AG08395 (cell line): ENCODE results near the gene USP17L5.
"Not testable (repeated sequence)": the region's sequence is repeated elsewhere in the genome, so short reads cannot be mapped to it uniquely, and the experiment has no call there.

Source experiments
- DNase-seq: peaks from one replicate; pipeline ENCODE4 v3.0.0; 2012; ENCODE audit warnings: mixed read lengths, low spot score

The USP17L5 gene, protein sequence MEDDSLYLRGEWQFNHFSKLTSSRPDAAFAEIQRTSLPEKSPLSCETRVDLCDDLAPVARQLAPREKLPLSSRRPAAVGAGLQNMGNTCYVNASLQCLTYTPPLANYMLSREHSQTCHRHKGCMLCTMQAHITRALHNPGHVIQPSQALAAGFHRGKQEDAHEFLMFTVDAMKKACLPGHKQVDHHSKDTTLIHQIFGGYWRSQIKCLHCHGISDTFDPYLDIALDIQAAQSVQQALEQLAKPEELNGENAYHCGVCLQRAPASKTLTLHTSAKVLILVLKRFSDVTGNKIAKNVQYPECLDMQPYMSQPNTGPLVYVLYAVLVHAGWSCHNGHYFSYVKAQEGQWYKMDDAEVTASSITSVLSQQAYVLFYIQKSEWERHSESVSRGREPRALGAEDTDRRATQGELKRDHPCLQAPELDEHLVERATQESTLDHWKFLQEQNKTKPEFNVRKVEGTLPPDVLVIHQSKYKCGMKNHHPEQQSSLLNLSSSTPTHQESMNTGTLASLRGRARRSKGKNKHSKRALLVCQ

DNA sequence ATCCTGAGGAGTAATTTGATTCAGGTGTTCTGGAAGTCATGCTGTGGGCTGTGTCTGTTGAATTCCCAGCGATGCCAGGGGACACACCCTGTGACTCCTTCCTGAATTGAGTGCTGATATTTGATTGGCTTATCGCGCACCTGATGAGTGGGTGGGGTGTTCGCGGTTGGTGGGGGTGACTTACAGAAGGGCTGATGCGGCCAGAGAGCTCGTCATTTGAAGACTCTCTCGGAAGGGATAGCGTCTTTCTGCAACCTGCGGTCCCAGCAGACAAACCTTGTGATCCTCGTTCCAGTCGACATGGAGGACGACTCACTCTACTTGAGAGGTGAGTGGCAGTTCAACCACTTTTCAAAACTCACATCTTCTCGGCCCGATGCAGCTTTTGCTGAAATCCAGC is at the start of gene USP17L5:
TSS of gene USP17L5 (plus strand) at position 301 of the 400 bp plus-strand sequence. CDS start at position 301, 0 bp downstream.
- DNase-seq = not testable (repeated sequence)

DNA sequence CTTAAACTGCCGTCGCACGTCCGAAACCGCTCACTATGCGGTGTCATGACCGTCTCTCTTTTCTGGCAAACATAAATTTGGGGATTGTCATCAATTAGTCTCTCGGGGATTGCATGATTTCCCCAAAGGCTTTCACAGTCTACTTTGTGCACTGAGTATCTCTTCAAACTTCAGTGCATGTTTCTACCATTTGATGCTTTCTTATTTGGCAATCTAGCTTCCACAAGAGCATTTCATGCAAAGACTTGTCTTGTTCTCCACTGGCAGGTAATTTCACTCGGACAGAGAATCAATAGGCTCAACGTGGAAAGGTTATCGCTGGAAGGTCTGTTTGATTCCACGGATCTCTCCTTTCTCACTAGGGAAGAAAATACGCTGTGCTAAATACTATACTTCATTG is 15.0 kb upstream of the USP17L5 start:
- not testable (repeated sequence) for DNase-seq

DNA sequence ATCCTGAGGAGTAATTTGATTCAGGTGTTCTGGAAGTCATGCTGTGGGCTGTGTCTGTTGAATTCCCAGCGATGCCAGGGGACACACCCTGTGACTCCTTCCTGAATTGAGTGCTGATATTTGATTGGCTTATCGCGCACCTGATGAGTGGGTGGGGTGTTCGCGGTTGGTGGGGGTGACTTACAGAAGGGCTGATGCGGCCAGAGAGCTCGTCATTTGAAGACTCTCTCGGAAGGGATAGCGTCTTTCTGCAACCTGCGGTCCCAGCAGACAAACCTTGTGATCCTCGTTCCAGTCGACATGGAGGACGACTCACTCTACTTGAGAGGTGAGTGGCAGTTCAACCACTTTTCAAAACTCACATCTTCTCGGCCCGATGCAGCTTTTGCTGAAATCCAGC is 14.3 kb upstream of the USP17L5 start, which contains the start of gene USP17L24:
TSS of gene USP17L24 (plus strand) at position 301 of the 400 bp plus-strand sequence. CDS start at position 301, 0 bp downstream.
- not testable (repeated sequence) for DNase-seq

DNA sequence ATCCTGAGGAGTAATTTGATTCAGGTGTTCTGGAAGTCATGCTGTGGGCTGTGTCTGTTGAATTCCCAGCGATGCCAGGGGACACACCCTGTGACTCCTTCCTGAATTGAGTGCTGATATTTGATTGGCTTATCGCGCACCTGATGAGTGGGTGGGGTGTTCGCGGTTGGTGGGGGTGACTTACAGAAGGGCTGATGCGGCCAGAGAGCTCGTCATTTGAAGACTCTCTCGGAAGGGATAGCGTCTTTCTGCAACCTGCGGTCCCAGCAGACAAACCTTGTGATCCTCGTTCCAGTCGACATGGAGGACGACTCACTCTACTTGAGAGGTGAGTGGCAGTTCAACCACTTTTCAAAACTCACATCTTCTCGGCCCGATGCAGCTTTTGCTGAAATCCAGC is 9.6 kb upstream of the USP17L5 start, which contains the start of gene USP17L25:
TSS of gene USP17L25 (plus strand) at position 301 of the 400 bp plus-strand sequence. CDS start at position 301, 0 bp downstream.
- not testable (repeated sequence) for DNase-seq

DNA sequence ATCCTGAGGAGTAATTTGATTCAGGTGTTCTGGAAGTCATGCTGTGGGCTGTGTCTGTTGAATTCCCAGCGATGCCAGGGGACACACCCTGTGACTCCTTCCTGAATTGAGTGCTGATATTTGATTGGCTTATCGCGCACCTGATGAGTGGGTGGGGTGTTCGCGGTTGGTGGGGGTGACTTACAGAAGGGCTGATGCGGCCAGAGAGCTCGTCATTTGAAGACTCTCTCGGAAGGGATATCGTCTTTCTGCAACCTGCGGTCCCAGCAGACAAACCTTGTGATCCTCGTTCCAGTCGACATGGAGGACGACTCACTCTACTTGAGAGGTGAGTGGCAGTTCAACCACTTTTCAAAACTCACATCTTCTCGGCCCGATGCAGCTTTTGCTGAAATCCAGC is 4.8 kb upstream of the USP17L5 start, which contains the start of gene USP17L26:
TSS of gene USP17L26 (plus strand) at position 301 of the 400 bp plus-strand sequence. CDS start at position 301, 0 bp downstream.
- DNase-seq = not testable (repeated sequence)

DNA sequence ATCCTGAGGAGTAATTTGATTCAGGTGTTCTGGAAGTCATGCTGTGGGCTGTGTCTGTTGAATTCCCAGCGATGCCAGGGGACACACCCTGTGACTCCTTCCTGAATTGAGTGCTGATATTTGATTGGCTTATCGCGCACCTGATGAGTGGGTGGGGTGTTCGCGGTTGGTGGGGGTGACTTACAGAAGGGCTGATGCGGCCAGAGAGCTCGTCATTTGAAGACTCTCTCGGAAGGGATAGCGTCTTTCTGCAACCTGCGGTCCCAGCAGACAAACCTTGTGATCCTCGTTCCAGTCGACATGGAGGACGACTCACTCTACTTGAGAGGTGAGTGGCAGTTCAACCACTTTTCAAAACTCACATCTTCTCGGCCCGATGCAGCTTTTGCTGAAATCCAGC is 4.6 kb downstream of the USP17L5 start, which contains the start of gene USP17L27:
TSS of gene USP17L27 (plus strand) at position 301 of the 400 bp plus-strand sequence. CDS start at position 301, 0 bp downstream.
- DNase-seq = not testable (repeated sequence)

DNA sequence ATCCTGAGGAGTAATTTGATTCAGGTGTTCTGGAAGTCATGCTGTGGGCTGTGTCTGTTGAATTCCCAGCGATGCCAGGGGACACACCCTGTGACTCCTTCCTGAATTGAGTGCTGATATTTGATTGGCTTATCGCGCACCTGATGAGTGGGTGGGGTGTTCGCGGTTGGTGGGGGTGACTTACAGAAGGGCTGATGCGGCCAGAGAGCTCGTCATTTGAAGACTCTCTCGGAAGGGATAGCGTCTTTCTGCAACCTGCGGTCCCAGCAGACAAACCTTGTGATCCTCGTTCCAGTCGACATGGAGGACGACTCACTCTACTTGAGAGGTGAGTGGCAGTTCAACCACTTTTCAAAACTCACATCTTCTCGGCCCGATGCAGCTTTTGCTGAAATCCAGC is 9.4 kb downstream of the USP17L5 start, which contains the start of gene USP17L28:
TSS of gene USP17L28 (plus strand) at position 301 of the 400 bp plus-strand sequence. CDS start at position 301, 0 bp downstream.
- DNase-seq = not testable (repeated sequence)

DNA sequence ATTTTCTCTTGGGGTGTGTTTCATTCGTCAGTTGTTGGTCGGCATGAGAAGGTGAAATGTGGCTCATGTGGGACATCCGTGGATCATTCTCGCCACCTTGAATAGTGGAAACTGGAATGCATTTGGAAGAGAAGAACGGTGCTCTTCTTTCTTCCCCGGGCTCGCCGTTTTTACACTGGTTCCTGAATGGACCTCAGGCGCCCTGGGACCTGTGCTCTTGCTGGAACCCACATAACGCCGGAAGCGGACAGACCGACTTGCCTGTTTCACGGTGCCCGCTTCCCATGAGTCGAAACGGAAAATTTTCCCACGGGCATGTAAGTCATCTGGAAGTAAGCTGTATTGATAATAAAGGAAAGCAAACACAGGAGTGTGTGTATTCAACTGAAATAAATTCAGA is 11.7 kb downstream of the USP17L5 start:
- DNase-seq = not testable (repeated sequence)

DNA sequence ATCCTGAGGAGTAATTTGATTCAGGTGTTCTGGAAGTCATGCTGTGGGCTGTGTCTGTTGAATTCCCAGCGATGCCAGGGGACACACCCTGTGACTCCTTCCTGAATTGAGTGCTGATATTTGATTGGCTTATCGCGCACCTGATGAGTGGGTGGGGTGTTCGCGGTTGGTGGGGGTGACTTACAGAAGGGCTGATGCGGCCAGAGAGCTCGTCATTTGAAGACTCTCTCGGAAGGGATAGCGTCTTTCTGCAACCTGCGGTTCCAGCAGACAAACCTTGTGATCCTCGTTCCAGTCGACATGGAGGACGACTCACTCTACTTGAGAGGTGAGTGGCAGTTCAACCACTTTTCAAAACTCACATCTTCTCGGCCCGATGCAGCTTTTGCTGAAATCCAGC is 14.1 kb downstream of the USP17L5 start, which contains the start of gene USP17L29:
TSS of gene USP17L29 (plus strand) at position 301 of the 400 bp plus-strand sequence. CDS start at position 301, 0 bp downstream.
- DNase-seq = not testable (repeated sequence)

DNA sequence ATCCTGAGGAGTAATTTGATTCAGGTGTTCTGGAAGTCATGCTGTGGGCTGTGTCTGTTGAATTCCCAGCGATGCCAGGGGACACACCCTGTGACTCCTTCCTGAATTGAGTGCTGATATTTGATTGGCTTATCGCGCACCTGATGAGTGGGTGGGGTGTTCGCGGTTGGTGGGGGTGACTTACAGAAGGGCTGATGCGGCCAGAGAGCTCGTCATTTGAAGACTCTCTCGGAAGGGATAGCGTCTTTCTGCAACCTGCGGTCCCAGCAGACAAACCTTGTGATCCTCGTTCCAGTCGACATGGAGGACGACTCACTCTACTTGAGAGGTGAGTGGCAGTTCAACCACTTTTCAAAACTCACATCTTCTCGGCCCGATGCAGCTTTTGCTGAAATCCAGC is 23.6 kb downstream of the USP17L5 start, which contains the start of gene USP17L30:
TSS of gene USP17L30 (plus strand) at position 301 of the 400 bp plus-strand sequence. CDS start at position 301, 0 bp downstream.
- DNase-seq = not testable (repeated sequence)

DNA sequence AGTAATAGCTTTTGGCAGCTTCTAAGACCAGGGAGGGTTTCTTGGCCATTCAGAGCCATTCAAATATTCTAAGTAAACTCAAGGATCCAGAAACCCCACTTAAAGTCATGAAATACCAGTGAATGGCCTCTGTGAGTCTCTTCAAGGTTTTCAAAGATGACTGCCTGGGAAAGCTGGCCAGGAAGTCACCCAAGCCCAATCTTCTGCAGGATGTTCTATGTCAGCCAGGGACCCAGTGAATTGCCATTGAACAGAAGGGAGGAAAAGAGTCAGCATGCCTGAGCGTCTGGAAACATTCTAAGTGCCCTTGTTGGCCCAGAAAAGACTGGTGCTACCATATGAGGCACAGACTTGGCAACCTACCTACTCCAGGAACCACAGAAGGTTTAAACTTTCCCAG is 40.7 kb downstream of the USP17L5 start:
- DNase-seq = not testable (repeated sequence)

DNA sequence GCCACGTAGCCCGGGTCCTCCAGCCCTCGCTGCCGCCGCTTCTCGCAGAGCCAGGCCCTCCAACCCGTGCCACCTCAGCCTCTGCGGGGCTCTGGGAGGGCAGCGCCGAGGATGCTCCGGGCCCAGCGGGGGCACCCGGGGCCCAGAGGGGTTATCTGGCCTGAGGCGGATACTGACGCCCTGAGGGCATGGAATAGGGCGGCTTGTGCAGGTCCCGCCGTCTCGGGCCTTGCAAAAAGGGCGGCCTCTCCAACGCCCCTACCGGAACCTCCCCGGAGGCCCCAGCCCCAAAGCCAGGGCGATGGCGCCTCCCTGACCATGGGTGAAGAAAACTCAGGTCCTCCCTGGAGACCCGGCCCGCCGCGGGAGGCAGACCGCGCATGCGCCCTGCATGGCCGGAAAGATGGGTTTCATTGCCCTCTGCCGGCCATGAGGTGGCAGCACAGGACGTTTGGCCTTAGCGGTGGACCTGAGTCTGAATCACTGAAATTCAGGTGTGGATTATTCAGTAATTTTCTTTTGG is 41.9 kb downstream of the USP17L5 start:
- DNase-seq = not testable (repeated sequence)

DNA sequence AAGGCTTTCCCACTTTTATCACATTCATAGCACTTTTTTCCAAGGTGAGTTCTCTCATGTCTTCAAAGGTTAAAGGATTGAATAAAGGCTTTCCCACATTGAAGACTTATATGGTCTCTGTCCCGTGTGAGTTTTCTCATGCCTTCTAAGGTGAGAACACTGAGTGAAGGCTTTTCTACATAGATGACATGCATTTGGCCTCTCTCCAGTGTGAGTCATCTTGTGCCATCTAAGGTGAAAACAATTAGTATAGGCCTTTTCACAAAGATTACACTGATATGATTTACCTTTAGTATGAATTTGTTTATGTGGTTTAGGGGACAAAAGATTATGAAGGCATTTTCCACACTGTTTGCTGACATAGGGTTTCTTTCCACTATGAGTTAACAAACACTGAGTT is 44.9 kb downstream of the USP17L5 start:
- DNase-seq = no peak

DNA sequence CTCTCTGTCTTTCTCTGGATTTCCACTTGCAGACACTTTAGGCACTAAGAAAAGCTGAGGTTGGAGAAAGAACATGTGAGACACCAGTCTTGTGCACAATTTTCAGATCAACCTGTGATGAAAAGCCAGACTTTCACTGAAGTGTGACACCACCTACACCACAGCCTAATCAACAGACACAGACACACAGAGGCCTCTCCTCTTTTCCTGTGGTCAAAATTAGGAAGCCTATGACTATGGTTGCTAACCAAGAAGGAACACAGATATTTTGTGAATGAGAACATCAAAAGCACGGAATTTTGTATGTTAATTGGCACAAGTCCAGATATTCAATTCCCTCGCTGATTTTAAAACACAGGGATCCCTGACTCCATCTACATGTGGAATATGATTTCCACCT is 49.8 kb downstream of the USP17L5 start:
- not testable (repeated sequence) for DNase-seq
